Cardiac fibroblast (primary cell): ENCODE data around the gene LAIR1.
"Not testable (repeated sequence)": the region's sequence is repeated elsewhere in the genome, so short reads cannot be mapped to it uniquely, and the experiment has no call there.

Experiments
- DNase-seq, 2 donors: peaks; one replicate each; pipeline versions ENCODE4 v3.0.0 to v3.0.0-alpha.2; 2010; ENCODE audit warnings: low read depth in 2 of 2
- H3K4me3 ChIP-seq, 2 donors: replicated peaks in 1 of 2; 1 replicate in 1 of 2; 2 replicates in 1 of 2; pipeline ENCODE4 v1.5.1; 2011; ENCODE audit warnings: low read depth in 2 of 2, low read length in 2 of 2, mild to moderate bottlenecking in 2 of 2, moderate library complexity in 1 of 2
- TF ChIP-seq, protein P1 (sequence below): IDR thresholded peaks from one replicate; pipeline ENCODE4 v1.5.1; 2011; ENCODE audit warnings: low read depth, mild to moderate bottlenecking, low read length, inconsistent platforms

The LAIR1 gene

DNA sequence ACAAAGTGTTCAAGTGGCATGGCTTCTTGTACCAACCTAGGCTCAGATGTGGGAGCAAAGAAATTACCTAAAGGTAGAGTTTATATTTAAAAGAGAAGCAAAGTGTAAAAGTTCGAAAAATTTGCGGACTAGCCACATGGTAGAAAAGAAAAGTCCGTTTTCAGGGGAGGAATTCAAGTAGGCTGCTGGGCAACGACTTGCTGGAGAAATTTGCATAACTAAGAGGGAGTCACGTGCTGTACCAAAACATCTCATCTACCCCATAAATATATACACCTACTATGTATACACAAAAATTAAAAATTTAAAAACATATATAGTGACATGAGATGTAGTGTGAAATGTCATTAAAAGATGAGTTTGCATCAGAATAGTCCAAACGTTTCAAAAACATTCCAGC is 2.1 kb upstream of the LAIR1 start:
- DNase-seq = no peak
- no peak overlapping the region for H3K4me3 ChIP-seq
- TF ChIP-seq, protein P1, sequence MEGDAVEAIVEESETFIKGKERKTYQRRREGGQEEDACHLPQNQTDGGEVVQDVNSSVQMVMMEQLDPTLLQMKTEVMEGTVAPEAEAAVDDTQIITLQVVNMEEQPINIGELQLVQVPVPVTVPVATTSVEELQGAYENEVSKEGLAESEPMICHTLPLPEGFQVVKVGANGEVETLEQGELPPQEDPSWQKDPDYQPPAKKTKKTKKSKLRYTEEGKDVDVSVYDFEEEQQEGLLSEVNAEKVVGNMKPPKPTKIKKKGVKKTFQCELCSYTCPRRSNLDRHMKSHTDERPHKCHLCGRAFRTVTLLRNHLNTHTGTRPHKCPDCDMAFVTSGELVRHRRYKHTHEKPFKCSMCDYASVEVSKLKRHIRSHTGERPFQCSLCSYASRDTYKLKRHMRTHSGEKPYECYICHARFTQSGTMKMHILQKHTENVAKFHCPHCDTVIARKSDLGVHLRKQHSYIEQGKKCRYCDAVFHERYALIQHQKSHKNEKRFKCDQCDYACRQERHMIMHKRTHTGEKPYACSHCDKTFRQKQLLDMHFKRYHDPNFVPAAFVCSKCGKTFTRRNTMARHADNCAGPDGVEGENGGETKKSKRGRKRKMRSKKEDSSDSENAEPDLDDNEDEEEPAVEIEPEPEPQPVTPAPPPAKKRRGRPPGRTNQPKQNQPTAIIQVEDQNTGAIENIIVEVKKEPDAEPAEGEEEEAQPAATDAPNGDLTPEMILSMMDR = no peak

DNA sequence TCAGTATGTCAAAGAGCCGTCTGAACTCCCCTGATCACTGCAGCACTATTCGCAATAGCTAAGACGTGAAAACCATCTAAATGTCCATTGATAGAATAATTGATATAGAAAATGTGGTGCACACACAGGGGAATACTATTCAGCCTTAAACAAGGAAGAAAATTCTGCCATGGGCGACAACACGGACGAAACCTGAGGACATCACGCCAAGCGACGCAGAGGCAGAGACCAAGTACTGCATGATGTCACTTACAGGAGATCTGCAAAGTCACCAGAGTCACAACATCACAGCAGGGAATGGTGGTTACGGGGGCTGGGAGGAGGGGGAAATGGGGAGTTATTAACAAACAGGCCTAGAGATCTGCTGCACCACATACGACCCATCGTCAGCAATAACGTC is 1.1 kb upstream of the LAIR1 start:
- not testable (repeated sequence) for DNase-seq, H3K4me3 ChIP-seq

DNA sequence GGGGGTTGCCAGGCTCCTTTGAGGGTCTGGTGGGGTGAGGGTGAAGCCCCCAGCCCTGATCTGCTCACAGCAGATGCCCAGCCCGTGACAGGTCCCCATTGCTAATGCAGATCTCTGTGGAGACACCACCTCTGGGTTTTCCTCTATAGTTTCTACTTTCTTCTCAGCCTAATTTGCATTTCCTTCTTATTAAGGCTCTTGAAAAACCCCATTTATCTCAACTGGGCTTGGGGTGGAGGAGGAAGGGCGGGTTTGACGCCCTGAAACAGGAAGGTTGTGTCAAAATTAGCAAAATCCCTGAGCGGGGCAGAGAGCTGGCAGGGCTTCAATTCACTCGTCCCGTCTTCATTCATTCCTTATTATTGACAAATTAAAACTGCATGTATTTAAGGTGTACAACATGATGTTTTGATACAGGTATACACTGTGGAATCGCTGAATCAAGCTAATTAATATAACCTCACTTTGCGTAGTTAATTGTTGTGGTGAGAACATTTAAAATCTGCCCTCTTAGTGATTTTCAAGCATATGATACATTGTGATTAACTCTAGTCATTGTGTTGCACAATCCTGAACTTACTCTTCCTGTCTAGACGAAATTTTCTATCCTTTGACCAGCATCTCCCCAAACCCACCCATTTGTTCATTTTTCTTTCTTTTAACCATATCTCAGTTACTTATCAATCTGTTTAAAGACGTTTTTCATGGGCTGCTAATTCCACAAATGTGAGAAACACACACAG is 2.9 kb downstream of the LAIR1 start:
- DNase-seq, H3K4me3 ChIP-seq: not testable (repeated sequence)

DNA sequence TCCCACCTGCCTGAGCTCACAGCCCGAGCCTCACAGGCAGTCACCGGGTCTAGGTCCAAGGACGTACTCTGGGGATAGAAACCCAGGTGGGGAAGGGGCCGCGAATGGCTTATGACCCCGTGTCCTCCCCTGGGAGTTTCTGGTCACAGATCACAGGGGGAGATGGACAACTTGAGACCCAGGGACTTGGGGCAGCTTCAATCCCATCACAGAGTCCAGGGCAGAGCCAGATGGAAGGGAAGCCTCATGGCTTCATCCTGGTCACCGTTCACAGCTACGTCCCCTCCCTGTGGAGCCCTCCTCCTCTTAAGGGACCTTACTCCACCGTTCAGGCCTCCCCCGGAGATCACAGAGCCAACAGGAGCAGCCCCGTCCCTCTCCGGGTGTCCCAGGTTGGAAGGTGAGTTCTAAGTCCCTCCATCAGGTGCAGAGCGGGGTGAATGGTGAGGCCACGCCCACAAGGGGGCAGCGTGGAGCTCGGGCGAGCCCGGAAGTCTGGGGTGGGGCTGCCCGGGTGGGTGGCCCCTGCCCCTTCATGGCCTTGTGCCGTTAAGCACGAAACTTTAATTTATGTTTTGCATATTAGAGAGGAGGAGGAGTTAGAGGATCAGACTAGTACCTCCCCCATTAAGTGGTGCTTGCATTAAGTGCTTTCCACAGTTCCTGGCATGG is 5.4 kb downstream of the LAIR1 start:
- DNase-seq, H3K4me3 ChIP-seq: not testable (repeated sequence)

DNA sequence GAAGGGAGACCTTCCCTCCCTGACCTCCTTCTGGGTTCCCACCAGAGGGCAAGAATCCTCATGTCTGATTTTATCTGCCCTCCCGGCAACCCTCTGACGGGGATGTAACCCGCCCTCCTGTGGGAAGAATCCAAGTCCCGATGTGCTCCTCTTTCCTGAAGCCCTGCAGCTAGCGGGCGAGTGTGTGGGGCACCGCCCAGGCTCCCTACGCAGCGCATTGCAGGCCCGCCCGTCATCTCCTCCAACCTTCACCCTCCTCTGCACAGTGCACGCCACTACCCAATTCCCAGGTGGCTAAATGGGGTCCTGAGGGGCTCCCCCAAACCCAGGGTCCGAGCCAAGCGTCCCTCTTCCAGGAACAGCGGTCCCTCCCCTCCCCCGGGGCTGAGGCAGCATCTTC is 7.3 kb downstream of the LAIR1 start:
- H3K4me3 ChIP-seq = no peak overlapping the region
- TF ChIP-seq, protein P1 = no peak
- DNase-seq = no peak

DNA sequence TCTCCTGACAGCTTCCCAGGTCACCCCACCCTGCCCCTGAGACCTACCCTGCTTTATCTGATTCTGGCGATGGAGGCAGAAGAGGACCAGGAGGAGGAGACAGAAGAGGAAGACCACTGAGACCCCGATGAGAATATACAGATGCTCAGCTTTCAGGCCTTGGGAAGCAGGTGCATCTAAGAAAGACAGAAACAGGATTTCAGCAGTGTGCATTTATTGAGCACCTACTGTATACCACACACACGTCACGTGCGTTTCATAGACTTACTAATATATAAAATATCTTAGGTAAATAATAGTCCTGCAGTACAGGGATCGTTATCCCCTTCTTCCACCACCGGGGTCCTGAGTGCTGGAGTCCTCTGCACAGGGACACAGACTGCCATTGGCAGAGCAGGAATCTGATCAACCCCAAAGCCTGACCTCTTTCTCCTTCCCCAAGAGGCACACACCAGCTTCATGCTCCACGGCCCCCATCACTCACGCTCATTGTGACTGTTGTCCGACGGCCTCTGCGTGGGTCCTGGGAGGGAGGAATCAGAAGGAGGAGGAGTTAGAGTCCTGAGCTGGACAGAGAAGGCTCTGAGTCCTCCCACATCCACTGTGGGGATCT is 8.2 kb downstream of the LAIR1 start:
- H3K4me3 ChIP-seq = no peak overlapping the region
- no peak for DNase-seq

DNA sequence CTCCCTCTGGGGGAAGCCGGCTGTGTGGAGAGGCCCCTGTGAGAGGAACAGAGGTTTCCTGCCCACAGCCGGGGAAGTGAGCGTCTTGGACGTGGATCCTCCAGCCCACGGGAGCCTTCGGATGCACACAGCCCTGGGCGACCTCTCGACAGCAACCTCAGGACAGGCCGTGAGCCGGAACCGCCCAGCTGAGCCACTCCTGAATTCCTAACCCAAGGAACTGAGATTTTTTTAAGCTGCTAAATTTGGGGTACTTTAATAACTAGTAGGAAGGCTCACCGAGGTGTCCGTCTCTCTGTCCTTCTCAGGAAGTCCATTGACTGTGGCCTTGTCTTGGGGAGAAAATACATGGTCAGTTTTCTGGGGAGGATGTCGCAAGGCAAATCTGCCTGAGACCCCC is 9.1 kb downstream of the LAIR1 start:
- TF ChIP-seq, protein P1 = no peak
- DNase-seq = no peak

More for the DNA sequence above, 8.2 kb downstream of the LAIR1 start:
- TF ChIP-seq, protein P1 = no peak

DNA sequence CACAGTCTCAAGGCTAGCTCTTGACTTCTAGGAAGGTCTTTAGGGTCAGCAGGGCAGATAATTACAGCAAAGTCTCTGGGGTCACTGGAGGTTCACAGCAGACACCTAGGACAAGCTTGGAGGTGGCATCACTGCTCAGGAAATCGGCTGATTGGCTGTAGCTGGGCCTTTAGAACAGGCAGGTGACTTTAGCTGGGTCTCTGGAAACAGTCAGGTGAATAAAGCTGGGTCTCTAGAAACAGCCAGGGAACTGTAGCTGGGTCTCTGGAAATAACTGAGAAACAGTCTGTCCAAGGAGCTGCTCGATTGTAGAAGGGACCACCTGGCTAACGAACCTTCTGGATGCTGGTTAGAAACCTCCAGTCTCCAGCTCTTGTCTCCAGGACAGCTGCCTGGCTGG is 10.0 kb downstream of the LAIR1 start:
- H3K4me3 ChIP-seq = no peak overlapping the region
- no peak for DNase-seq
- TF ChIP-seq, protein P1 = no peak

More for the DNA sequence above, 9.1 kb downstream of the LAIR1 start:
- H3K4me3 ChIP-seq = no peak overlapping the region
